Smooth muscle cell (in vitro differentiated cells): Measurements from ENCODE around the gene GRN. TPM values are rescaled to one million over a fixed set of nuclear protein-coding genes. Genes with fewer than 3 reads are reported as not detected.

Source experiments
- DNase-seq: peaks from one replicate; lab custom pipeline; 2025; ENCODE audit not compliant: unreplicated experiment; lab: John Stamatoyannopoulos, UW
- H2AFZ ChIP-seq: fragments of 200-600 bp; sonication (generic); 2 replicates; pipeline ENCODE4 v1.6.0; 2016; ENCODE audit warnings: antibody characterized with exemption, low read depth, mild to moderate bottlenecking
- H3F3A ChIP-seq: fragments of 200-600 bp; sonication (generic); 2 replicates; pipeline ENCODE4 v1.6.0; 2017; ENCODE audit warnings: antibody characterized with exemption, low read depth
- H3K27ac ChIP-seq: fragments of 200-600 bp; sonication (generic); 2 replicates; pipeline ENCODE4 v1.5.1; 2016; ENCODE audit warnings: low read depth, mild to moderate bottlenecking
- H3K27me3 ChIP-seq: fragments of 200-600 bp; sonication (generic); 2 replicates; pipeline ENCODE4 v1.6.1; 2016; ENCODE audit warnings: low read depth, mild to moderate bottlenecking
- H3K36me3 ChIP-seq: fragments of 200-600 bp; sonication (generic); 2 replicates; pipeline ENCODE4 v1.5.1; 2016; ENCODE audit warnings: low read depth
- H3K4me1 ChIP-seq: fragments of 200-600 bp; sonication (generic); 2 replicates; pipeline ENCODE4 v1.5.1; 2016; ENCODE audit warnings: low read depth
- H3K4me2 ChIP-seq: fragments of 200-600 bp; sonication (generic); 2 replicates; pipeline ENCODE4 v1.6.0; 2016; ENCODE audit warnings: mild to moderate bottlenecking
- H3K4me3 ChIP-seq: fragments of 200-600 bp; sonication (generic); 2 replicates; pipeline ENCODE4 v1.5.1; 2016; ENCODE audit warnings: mild to moderate bottlenecking
- H3K79me2 ChIP-seq: fragments of 200-600 bp; sonication (generic); 2 replicates; pipeline ENCODE4 v1.6.0; 2016; ENCODE audit warnings: low read depth, mild to moderate bottlenecking
- H3K9ac ChIP-seq: fragments of 200-600 bp; sonication (generic); 2 replicates; pipeline ENCODE4 v1.6.0; 2016; ENCODE audit warnings: low read depth
- H3K9me3 ChIP-seq: fragments of 200-600 bp; sonication (generic); replicated peaks from 2 replicates; pipeline ENCODE4 v1.5.1; 2016; ENCODE audit warnings: low read depth
- H4K20me1 ChIP-seq: fragments of 200-600 bp; sonication (generic); 2 replicates; pipeline ENCODE4 v1.6.0; 2016; ENCODE audit warnings: low read depth
- WGBS: methylation state at CpG from one replicate; pipeline ENCODE4 v1.1.7; 2016; ENCODE audit warnings: low lambda C conversion rate; 5-methylcytosine and 5-hydroxymethylcytosine counted together
- polyA plus RNA-seq: library from polyadenylated mRNA; unstranded; fragments of >200 nt; fragmentation: Nextera tagmentation; extraction: Ambion mirVana; gene quantifications from 2 replicates; pipeline ENCODE4 v1.2.1, GENCODE V29; 2016
- total RNA-seq: library from RNA; depleted of rRNA; stranded (reverse); fragments of >200 nt; gene quantifications from 2 replicates; pipeline ENCODE4 v1.2.3, GENCODE V29; 2014
- TF ChIP-seq, protein P1 (sequence below): fragments of 200-600 bp; sonication (generic); IDR thresholded peaks from 2 replicates; pipeline ENCODE4 v1.5.1; 2017; ENCODE audit warnings: borderline replicate concordance, mild to moderate bottlenecking, antibody characterized with exemption; ENCODE audit not compliant: insufficient read depth, poor library complexity, severe bottlenecking

The GRN gene
- total and polyA plus RNA-seq, 2 experiments from 2014 or later: 125 to 338 TPM

DNA sequence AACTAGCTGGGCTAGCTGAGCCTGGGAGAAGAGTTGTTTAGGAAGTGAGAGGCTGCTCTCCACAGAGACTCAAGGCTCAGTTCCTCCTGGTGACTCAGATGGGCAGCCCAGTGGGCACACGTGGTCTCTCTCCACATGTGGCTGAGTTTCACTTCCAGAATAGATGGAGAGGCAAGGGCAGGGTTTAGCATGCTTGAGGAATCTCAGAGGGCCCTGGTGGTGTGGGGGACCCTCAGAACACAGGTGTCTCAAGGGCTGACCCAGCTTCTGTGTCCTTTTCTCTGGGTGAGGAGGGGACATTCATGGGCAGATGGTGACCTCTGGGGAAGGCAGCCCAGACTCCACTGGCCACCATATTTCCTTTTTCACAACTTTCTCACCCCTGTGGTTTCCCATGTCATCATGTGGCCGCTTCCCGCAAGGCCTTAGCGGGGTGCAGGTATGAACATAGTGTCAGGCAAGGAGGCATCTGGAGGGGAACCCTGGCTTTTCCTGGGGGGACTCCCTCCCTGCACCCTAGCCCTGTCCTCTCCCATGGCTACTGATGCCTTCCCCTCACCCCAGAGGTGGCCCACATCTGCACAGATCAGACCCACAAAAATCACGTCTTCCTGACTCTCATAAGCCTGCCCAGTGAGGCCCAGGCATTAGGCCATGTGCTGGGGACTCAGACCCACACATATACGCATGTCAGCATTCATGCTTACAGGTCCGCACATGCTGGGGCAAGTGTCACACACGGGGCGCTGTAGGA, 3.3 kb downstream of the GRN start:
- Histone ChIP-seq H4K20me1 (peaks cover 10% of the 10 kb centered on the region), H3K27me3 (no peaks in the 10 kb centered on the region), H3K27ac (no peak overlapping the region), H3K9me3 (no peaks in the 10 kb centered on the region), H3K4me1 (no peaks in the 10 kb centered on the region), H3K36me3 (no peaks in the 10 kb centered on the region), H3F3A (no peaks in the 10 kb centered on the region), H3K4me2 (no peak overlapping the region), H3K9ac (no peak overlapping the region), H3K79me2 (no peaks in the 10 kb centered on the region), H3K4me3 (no peak overlapping the region), H2AFZ (no peak overlapping the region)
- WGBS: 88% methylated on average over 9 of the region's 9 CpGs
- DNase-seq: no peak
- TF ChIP-seq, protein P1, sequence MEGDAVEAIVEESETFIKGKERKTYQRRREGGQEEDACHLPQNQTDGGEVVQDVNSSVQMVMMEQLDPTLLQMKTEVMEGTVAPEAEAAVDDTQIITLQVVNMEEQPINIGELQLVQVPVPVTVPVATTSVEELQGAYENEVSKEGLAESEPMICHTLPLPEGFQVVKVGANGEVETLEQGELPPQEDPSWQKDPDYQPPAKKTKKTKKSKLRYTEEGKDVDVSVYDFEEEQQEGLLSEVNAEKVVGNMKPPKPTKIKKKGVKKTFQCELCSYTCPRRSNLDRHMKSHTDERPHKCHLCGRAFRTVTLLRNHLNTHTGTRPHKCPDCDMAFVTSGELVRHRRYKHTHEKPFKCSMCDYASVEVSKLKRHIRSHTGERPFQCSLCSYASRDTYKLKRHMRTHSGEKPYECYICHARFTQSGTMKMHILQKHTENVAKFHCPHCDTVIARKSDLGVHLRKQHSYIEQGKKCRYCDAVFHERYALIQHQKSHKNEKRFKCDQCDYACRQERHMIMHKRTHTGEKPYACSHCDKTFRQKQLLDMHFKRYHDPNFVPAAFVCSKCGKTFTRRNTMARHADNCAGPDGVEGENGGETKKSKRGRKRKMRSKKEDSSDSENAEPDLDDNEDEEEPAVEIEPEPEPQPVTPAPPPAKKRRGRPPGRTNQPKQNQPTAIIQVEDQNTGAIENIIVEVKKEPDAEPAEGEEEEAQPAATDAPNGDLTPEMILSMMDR: no peak

DNA sequence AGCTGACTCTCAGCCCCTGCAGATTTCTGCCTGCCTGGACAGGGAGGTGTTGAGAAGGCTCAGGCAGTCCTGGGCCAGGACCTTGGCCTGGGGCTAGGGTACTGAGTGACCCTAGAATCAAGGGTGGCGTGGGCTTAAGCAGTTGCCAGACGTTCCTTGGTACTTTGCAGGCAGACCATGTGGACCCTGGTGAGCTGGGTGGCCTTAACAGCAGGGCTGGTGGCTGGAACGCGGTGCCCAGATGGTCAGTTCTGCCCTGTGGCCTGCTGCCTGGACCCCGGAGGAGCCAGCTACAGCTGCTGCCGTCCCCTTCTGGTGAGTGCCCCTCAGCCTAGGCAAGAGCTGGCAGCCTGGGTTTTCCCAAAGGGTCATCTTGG, 3.9 kb downstream of the GRN start:
- WGBS: 85% methylated on average over 6 of the region's 6 CpGs
- Histone ChIP-seq H3K79me2 (no peaks in the 10 kb centered on the region), H3K9me3 (no peaks in the 10 kb centered on the region), H4K20me1 (peaks cover 10% of the 10 kb centered on the region), H3K27ac (no peak overlapping the region), H3K4me3 (no peak overlapping the region), H3K36me3 (no peaks in the 10 kb centered on the region), H3K9ac (no peak overlapping the region), H3K4me1 (no peaks in the 10 kb centered on the region), H2AFZ (no peak overlapping the region), H3K4me2 (no peak overlapping the region), H3F3A (no peaks in the 10 kb centered on the region), H3K27me3 (no peaks in the 10 kb centered on the region)
- no peak for DNase-seq
- TF ChIP-seq, protein P1: no peak

DNA sequence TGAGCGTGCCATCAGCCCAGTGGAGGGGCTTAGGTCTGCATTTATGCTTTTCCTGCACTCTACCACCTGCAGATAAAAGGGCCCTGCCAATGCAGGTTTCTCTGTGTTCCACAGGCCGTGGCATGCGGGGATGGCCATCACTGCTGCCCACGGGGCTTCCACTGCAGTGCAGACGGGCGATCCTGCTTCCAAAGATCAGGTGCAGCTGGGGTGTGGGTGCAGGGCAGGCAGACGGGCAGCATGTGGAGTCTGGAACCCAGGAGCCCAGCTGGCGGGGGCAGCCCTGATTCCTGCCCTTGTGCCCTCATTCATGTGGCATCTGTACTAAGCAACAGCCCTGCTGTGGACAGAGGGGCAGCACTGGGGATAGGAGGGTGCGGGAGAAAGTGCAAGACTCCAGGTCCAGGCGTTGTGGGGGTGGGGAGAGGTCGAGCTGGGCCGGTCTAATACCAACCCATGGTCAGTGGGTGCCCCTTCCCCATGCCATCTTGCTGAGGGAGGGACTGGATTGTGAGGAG, 4.5 kb downstream of the GRN start:
- H3K9ac ChIP-seq: no peak overlapping the region
- TF ChIP-seq, protein P1: no peak
- H4K20me1 ChIP-seq: peaks cover 10% of the 10 kb centered on the region
- no peak overlapping the region for H2AFZ ChIP-seq
- no peak overlapping the region for H3K27ac ChIP-seq
- no peaks in the 10 kb centered on the region for H3K79me2 ChIP-seq
- 92% methylated on average over 12 of the region's 12 CpGs for WGBS
- no peaks in the 10 kb centered on the region for H3K36me3 ChIP-seq
- H3K4me2 ChIP-seq: no peak overlapping the region
- H3K4me3 ChIP-seq: no peak overlapping the region
- no peaks in the 10 kb centered on the region for H3K4me1 ChIP-seq
- H3K27me3 ChIP-seq: no peaks in the 10 kb centered on the region
- DNase-seq: no peak
- no peaks in the 10 kb centered on the region for H3K9me3 ChIP-seq
- H3F3A ChIP-seq: no peaks in the 10 kb centered on the region
